ENCODE results near the gene SEH1L.

- no peak for TF ChIP-seq CHD2 (IDR thresholded peaks at IDR 0.05; ENCODE audit: borderline replicate concordance, low read depth, low read length)
- no peak for TF ChIP-seq CTCF (IDR thresholded peaks at IDR 0.05 in 2 of 3, conservative IDR thresholded peaks at IDR 0.05 in 1 of 3; ENCODE audit: control insufficient read depth in 2 of 3, extremely low read depth in 1 of 3, insufficient read depth in 1 of 3, low read depth in 3 of 3, low read length in 3 of 3)
- TF ChIP-seq SMC3 (IDR thresholded peaks at IDR 0.05; ENCODE audit: borderline replicate concordance, low read length) = no peak
- no peak for TF ChIP-seq ATF7 (IDR thresholded peaks at IDR 0.05; ENCODE audit: low read depth)
- no peak for TF ChIP-seq RAD21 (IDR thresholded peaks at IDR 0.05; ENCODE audit: insufficient read depth, low read depth, low read length)
- TF ChIP-seq SKIL (IDR thresholded peaks at IDR 0.05; ENCODE audit: low read depth, poor library complexity, severe bottlenecking) = no peak
- TF ChIP-seq MTA2 (IDR thresholded peaks at IDR 0.05; ENCODE audit: low read depth) = no peak
- no peak for TF ChIP-seq POLR2A (IDR thresholded peaks at IDR 0.05; ENCODE audit: low read depth, low read length)
- no peak for TF ChIP-seq E2F4 (IDR thresholded peaks at IDR 0.05; ENCODE audit: low read depth, low read length)
Measured at GRCh38 chr18:12929477-12930083, 18.2 kb upstream of the SEH1L start.
